Lower leg skin (tissue), 4 donors: ENCODE measurements around the gene AMD1. TPM values are rescaled to one million over a fixed set of nuclear protein-coding genes. Genes with fewer than 3 reads are reported as not detected.
A peak's percentile ranks its signal among the peaks of the same experiment; 100 is the strongest.

Source experiments
- DNase-seq, 2 donors: peaks; one replicate each; pipeline ENCODE4 v3.0.0-alpha.2; 2019; ENCODE audit warnings: low spot score in 2 of 2
- H3K4me3 ChIP-seq: fragments of 200-600 bp; sonication (generic); 2 replicates; pipeline ENCODE4 v1.5.1; 2017; ENCODE audit warnings: mild to moderate bottlenecking, low read depth; ENCODE audit not compliant: poor library complexity, severe bottlenecking
- POLR2A ChIP-seq, 2 donors: fragments of 450-650 bp; IDR thresholded peaks; one replicate each; pipeline ENCODE4 v1.6.1; 2016 to 2017; ENCODE audit warnings: antibody characterized with exemption in 2 of 2, mild to moderate bottlenecking in 1 of 2, moderate library complexity in 1 of 2
- WGBS, 2 donors: methylation state at CpG; one replicate each; pipeline ENCODE4 v1.1.5; 2018; 5-methylcytosine and 5-hydroxymethylcytosine counted together
- intact Hi-C: fragments of 100-400 bp; cut with DNase I; formaldehyde crosslinking; loops from one replicate; pipeline ENCODE4 v1.15.0; 2023; ENCODE audit warnings: low total_unique reads
- total RNA-seq, 4 donors: library from RNA; depleted of rRNA; stranded (reverse); fragments of >200 nt; gene quantifications; one replicate each; pipeline ENCODE4 v1.1.0, GENCODE V29; 2016
- TF ChIP-seq, protein P1 (sequence below), 3 donors: fragments of 450-650 bp; IDR thresholded peaks; one replicate each; pipeline ENCODE4 v1.5.1; 2016; ENCODE audit warnings: antibody characterized with exemption in 3 of 3, mild to moderate bottlenecking in 3 of 3, moderate library complexity in 2 of 3

Gene AMD1
- total RNA-seq, 4 donors from 2014 or later: 36.3 to 49.8 (median 40.4) TPM

DNA sequence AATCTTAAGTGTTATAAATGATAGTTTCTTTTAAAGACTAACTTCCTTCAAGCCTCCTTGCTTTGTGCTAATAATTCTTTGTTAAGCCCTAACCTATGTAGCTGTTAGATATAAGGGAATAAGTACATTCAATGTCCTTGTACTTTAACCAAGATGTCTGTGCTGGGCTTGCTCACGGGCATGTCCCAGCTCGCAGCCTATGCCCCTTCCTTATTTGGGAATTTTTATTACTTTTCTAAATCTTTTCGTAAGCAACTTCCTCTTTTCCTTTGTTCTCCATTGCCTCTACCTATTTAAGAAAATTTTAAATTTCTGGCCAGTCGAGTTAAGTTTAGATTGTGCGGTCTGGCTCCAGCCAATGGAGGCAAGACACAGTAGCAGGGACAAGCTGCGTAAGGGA is 33.3 kb upstream of the AMD1 start:
- no peak for TF ChIP-seq POLR2A (IDR thresholded peaks at IDR 0.05)
- TF ChIP-seq, protein P1, sequence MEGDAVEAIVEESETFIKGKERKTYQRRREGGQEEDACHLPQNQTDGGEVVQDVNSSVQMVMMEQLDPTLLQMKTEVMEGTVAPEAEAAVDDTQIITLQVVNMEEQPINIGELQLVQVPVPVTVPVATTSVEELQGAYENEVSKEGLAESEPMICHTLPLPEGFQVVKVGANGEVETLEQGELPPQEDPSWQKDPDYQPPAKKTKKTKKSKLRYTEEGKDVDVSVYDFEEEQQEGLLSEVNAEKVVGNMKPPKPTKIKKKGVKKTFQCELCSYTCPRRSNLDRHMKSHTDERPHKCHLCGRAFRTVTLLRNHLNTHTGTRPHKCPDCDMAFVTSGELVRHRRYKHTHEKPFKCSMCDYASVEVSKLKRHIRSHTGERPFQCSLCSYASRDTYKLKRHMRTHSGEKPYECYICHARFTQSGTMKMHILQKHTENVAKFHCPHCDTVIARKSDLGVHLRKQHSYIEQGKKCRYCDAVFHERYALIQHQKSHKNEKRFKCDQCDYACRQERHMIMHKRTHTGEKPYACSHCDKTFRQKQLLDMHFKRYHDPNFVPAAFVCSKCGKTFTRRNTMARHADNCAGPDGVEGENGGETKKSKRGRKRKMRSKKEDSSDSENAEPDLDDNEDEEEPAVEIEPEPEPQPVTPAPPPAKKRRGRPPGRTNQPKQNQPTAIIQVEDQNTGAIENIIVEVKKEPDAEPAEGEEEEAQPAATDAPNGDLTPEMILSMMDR (IDR thresholded peaks at IDR 0.05): no peak
- intact Hi-C loops: no loop called here
- no peak overlapping the region for H3K4me3 ChIP-seq
- 76 to 85% methylated on average over 6 of the region's 6 CpGs for WGBS, 2 donors
- DNase-seq: no peak

DNA sequence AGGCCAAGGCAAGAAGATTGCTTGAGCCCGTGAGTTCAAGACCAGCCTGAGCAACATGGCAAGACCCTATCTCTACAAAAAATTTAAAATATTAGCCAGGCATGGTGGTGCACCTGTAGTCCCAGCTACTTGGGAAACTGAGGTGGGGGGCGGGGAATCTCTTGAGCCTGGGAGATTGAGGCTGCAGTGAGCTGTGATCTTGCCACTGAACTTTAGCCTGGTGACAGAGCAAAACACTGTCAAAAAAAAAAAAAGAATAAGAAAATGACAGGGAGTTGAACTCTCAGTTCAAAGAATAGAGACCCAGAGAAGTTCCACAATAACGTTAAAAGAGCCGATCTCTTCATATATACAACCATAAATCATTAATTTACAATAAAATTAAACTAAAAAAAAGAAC is 24.8 kb upstream of the AMD1 start:
- TF ChIP-seq POLR2A (IDR thresholded peaks at IDR 0.05): no peak
- TF ChIP-seq, protein P1 (IDR thresholded peaks at IDR 0.05): no peak
- H3K4me3 ChIP-seq: no peak overlapping the region
- intact Hi-C loops: loop anchor here (1.0 kb wide), 1 partner anchor 17 kb away; no protein-coding TSS in a partner anchor
- WGBS, 2 donors: 69 to 78% methylated on average over 4 of the region's 4 CpGs
- DNase-seq: peak in 1 of 2 donors; percentile 29

DNA sequence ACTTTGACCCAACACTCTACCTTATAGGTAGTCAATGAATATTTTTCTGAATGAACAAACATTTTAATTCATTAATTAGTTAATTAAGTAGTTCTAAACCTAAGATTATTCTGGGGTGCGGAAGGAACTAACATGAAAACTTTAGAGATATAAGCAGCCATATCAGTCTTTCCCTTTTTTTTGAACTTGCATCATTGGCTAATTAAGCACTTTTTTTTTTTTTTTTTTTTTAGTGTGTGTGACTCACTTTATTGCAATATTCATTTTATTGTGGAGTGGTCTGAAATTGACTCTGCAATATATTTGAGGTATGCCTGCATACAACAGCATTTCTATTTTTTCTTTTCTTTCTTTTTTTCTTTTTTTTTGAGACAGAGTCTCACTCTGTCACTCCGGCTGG is 21.8 kb upstream of the AMD1 start:
- intact Hi-C loops: no loop called here
- WGBS, 2 donors: 97 to 98% methylated on average over 2 of the region's 2 CpGs

DNA sequence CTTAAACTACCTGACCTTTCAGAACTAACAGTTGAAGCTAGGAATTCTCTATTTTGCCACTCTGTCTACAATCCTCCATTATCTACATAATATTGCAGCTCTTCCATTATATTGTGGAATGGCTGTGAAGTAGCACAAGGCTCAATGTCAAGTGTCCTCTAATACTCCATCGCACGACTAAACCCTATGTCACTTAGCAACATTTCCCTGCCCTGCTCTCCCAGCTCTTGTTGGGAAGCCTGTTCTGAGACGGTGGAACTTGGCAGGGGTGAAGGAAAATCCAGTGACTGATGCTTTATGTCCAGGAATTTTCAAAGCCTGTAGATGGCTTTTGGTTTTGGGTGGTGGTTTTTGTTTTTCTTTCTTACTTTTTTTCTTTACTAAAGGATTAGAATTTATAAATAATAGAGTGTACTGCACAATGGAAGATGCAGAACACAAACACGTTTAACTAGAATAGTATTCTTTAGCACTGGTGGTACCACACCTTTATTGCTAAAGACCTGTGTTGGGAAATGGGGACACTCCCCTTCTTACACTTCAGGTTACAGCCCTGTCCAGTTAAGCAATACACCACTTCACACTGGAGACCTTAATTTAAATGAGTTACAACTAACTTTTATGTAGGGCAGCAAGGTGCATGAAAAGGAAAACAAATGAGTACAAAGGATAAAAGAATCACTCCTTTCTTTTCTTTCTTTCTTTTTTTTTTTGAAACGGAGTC is 20.7 kb upstream of the AMD1 start:
- no peak for DNase-seq
- intact Hi-C loops: no loop called here
- TF ChIP-seq, protein P1 (IDR thresholded peaks at IDR 0.05): no peak
- no peak for TF ChIP-seq POLR2A (IDR thresholded peaks at IDR 0.05)
- H3K4me3 ChIP-seq: no peak overlapping the region
- 51 to 56% methylated on average over 5 of the region's 5 CpGs for WGBS, 2 donors

More for the DNA sequence above, 21.8 kb upstream of the AMD1 start:
- no peak overlapping the region for H3K4me3 ChIP-seq
- no peak for DNase-seq
- TF ChIP-seq, protein P1 (IDR thresholded peaks at IDR 0.05): no peak
- no peak for TF ChIP-seq POLR2A (IDR thresholded peaks at IDR 0.05)

DNA sequence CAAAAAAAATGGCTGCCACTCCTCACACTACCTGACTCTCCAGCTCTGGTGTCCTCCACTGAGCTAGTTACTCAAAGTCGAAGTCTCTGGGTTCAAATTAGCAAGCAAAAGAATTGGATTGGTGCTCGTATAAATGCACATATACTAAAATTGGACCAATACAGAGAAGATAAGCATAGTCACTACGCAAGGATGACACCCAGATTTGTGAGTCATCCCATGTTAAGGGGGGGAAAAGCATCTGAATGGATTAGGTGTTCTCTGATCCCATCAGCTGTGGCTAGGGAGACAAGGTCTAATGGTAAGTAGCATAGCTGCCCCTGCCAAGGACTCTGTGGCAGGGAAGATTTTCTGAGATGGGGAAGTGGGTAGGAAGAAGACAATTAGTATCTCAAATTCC is 18.3 kb upstream of the AMD1 start:
- intact Hi-C loops: no loop called here
- DNase-seq: no peak
- TF ChIP-seq, protein P1 (IDR thresholded peaks at IDR 0.05): no peak
- no peak for TF ChIP-seq POLR2A (IDR thresholded peaks at IDR 0.05)
- H3K4me3 ChIP-seq: no peak overlapping the region
- 89 to 94% methylated on average over 3 of the region's 3 CpGs for WGBS, 2 donors

DNA sequence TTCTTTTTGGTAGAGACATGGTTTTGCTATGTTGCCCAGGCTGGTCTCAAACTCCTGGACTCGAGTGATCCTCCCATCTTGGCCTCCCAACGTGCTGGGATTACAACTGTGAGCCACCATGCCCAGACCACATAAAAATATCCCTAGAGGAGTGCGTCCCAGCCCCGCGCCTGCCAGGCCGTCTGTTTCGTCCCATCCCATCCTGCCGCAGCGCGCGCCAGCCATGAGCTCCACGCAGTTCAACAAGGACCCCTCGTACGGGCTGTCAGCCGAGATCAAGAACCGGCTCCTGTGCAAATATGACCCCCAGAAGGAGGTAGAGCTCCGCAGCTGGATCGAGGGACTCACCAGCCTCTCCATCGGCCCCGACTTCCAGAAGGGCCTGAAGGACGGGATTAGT is 16.6 kb upstream of the AMD1 start:
- H3K4me3 ChIP-seq: no peak overlapping the region
- 97 to 98% methylated on average over 17 to 21 of the region's 21 CpGs for WGBS, 2 donors
- intact Hi-C loops: no loop called here
- DNase-seq: no peak
- TF ChIP-seq, protein P1 (IDR thresholded peaks at IDR 0.05): no peak
- no peak for TF ChIP-seq POLR2A (IDR thresholded peaks at IDR 0.05)
